Pons (tissue), 1 donor: ENCODE results near the gene LDLRAD4.

Experiments used
- DNase-seq: peaks from one replicate; pipeline ENCODE4 v3.0.0-alpha.2; 2016; ENCODE audit warnings: low spot score

The LDLRAD4 gene

GRCh38 chr18:13514558-13514957, 296.0 kb downstream of the LDLRAD4 start:
- DNase-seq = no peak

- DNase-seq = no peak
Measured at GRCh38 chr18:13516855-13517254, 298.3 kb downstream of the LDLRAD4 start.

DNA sequence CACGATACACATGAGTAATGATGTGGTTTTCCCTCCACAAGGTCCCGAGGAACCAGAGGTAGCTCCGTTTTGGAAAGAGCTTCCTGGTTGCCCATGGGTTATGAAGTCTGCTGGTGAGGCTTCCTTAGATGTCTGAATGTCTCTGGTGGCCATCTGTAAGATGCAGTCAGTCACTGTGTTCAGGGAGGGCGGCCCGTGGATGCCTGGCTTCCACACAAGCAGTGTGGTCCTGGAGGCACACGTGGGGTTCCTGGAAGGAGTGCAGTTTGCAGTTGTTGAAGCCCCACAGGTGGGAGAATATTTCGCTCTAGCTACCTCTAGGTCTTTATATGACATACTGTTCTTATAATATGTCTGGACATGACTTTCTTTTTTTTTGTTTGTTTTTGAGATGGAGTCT, 298.8 kb downstream of the LDLRAD4 start:
- no peak for DNase-seq

GRCh38 chr18:13518382-13518781, 299.8 kb downstream of the LDLRAD4 start:
- DNase-seq = no peak

DNA sequence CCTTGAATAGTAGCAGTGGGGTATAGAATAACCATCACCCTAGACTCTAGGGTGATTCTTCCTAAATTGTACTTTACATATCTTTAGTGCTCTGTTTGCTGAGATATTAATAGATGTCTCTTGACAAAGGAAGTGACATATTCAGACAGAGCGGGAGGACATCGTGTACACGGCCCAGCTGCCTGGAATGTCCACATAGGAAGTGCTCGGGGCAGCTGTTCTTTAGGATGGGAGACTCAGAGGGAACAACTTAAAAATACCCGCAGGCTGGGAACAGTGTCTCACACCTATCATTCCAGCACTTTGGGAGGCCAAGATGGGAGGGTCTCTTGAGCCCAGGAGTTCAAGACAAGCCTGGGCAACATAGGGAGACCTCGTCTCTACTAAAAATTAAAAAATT, 301.7 kb downstream of the LDLRAD4 start:
- DNase-seq = no peak

DNA sequence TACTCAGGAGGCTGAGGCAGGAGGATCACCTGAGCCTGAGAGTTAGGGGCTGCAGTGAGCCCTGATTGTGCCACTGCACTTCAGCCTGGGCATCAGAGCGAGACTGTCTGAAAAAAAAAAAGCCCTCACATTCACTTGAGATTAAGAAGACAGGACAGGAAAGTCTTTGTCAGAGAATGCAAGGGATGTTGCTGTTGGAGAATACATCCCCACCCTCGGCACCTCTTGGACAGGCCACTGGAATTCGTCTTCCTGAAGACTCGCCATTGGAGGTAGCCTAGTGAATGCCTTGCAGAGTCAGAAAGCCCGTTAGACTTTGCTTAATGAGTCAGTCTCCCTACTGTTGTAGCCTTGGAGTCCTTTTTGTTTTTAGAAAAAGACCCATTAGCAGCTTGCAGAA, 302.2 kb downstream of the LDLRAD4 start:
- no peak for DNase-seq

GRCh38 chr18:13521418-13521817, 302.9 kb downstream of the LDLRAD4 start:
- DNase-seq = no peak

DNA sequence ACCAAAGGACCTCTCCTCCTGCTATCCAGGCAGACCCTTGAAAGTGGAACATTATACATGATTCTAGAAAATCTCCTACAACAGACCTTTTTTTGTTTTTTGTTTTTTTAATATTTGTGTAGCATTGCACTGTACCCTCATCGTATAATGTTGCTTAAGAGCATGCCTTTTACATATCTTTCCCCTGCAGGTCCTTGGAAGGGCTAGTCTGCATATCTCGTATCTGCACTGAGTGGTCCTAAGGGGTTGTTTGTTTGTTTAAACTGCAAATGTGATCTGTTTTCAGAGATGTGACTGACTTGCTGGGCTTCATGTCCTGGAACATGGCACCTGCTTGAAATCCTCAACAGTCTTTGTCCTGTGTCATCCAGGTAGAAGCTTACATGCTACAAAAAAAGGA, 303.7 kb downstream of the LDLRAD4 start:
- no peak for DNase-seq

DNA sequence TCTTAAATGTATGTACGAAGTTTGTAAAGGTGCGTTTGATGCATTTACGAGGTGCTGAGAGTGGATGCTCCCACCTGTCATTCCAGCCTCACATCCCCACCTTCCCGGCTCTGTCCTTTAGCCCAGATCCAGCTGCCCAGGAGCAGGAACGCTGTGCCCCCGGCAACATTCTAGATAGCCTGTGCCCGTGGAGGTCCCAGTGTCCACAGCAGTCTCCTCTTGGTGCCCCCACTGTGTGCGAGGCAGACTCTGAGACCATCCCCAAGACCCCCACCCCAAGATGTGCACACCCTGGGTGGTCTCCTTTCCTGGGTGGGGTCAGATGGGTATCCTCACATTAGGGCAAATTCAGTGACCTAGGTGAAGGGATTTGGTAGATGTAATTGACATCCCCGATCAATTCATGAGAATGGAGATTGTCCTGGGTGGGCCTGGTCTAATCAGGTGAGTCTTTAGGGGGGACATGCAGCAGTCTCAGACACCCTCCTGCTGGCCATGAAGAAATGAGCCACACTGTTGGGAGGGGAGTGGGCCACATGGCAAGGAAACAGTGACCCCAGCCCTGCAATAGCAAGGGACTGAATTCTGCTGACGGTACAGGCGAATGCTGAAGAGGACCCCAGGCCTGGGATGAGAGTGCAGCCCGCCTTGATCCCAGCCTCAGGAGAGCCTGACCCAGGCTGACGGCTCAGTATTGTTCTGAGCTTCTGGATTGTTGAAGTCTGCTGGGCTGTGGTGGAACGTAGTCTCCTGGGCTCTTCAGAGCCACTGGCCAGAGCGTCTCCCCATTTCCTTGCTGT, 304.5 kb downstream of the LDLRAD4 start:
- no peak for DNase-seq

- no peak for DNase-seq
Measured at GRCh38 chr18:13524054-13524453, 305.5 kb downstream of the LDLRAD4 start.

- DNase-seq = no peak
Measured at GRCh38 chr18:13524811-13525210, 306.3 kb downstream of the LDLRAD4 start.

- no peak for DNase-seq
Measured at GRCh38 chr18:13525381-13526029, 306.9 kb downstream of the LDLRAD4 start.

- no peak for DNase-seq
Measured at GRCh38 chr18:13526519-13526918, 308.0 kb downstream of the LDLRAD4 start.

DNA sequence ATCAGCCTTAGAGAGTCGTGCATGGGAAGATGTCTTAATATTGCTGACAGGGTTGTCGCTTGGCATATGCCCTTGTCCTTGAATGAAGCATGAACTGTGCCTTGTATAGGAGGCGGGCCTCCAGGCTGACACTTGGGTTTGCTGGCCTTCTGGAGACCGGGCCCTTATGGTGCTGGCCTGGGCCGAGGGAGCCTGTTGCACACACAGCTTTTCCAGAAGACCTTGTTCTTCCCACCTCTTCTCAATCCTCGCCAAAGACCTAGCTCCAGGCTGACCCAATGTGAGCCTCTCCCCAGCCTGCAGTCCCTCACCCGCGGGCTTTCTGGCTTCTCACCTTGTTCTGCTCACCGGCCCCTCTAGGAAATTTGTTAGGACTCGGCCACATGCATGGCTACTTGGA, 308.7 kb downstream of the LDLRAD4 start:
- no peak for DNase-seq

DNA sequence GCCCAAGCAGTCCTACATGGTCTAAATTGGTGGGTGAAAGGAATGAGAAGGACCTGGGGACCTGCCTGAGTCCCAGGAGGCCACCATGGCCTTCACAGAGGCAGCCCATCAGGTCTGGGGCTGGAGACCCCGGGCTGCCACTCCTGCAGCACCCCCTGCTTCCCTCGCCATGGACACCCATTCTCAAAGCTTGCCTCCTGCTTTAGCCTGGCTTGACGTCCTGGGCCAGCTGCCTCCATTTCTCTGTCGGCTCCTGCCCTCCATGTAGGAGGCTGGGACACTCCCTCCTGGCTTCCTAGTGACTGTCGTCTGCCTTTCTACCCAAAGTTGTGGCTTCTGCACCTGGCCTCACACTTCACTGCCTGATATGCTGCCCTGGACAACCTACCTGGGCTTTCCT, 309.2 kb downstream of the LDLRAD4 start:
- DNase-seq = no peak

- no peak for DNase-seq
Measured at GRCh38 chr18:13528739-13529392, 310.3 kb downstream of the LDLRAD4 start.

GRCh38 chr18:13530033-13530878, 311.7 kb downstream of the LDLRAD4 start:
- DNase-seq = no peak

GRCh38 chr18:13530879-13531387, 312.4 kb downstream of the LDLRAD4 start:
- peak; percentile 82 for DNase-seq

DNA sequence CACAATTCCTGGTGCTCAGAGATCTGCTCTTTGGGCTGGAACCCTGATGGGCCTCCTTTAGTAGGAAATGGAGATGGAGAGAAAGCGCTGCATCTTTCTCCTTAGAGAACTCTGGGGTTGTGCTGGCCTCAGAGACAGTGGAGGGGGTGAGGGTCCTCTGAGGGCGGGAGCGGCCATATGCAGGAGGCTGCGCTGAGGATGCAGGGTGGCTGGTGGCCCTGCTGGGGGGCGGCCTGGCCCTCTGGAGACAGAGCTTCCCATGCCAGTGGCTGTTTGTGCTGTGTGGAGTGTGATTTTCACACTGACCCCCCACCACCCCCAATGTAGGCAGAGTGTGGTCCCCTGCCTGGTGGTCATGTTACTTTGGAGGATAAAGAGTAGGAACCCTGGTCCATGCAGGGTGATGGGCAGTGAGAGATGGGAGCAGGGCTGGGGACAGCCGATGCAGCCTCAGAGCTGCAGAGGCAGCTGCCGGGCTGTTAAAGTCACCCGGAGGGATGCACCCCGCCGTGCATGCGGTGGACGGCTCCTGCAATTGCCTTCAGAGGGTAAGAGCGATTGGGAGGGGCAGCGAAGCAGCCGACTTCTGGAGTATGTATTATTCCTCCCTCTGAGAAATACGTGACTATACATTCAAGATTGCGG, 313.2 kb downstream of the LDLRAD4 start:
- DNase-seq = no peak

GRCh38 chr18:13532406-13533075, 314.0 kb downstream of the LDLRAD4 start:
- no peak for DNase-seq

GRCh38 chr18:13534631-13535030, 316.1 kb downstream of the LDLRAD4 start:
- DNase-seq = no peak
